HCT116 (cell line): ENCODE results near the gene DGKZ. TPM values are rescaled to one million over a fixed set of nuclear protein-coding genes. Genes with fewer than 3 reads are reported as not detected.

Experiments
- ATAC-seq: fragments of 200-7000 bp; cut with Tn5 transposase; 2 replicates; pipeline ENCODE4 v1.9.1; 2020; ENCODE audit warnings: mild to moderate bottlenecking, moderate library complexity
- Bru-seq: library from RNA; stranded (reverse); fragments of 400-500 nt; gene quantifications from one replicate; lab custom pipeline; 2021; lab: Mats Ljungman, UMichigan
- BruChase-seq, 2 experiments: library from RNA; stranded (reverse); fragments of 400-500 nt; gene quantifications; one replicate each; lab custom pipeline; 2021; lab: Mats Ljungman, UMichigan
- BruUV-seq: library from RNA; stranded (reverse); fragments of 400-500 nt; replicated peaks from 2 replicates; lab custom pipeline; 2021; lab: Mats Ljungman, UMichigan
- CTCF ChIA-PET: fragments of 300-600 bp; sonication (Branson Sonifier 250); formaldehyde crosslinking; loops from one replicate; lab custom pipeline; 2021; ENCODE audit warnings: antibody characterized with exemption; lab: Charles Lee
- POLR2A ChIA-PET: fragments of 300-600, 350-600 bp; sonication (Branson Sonifier 250); formaldehyde crosslinking; loops from one replicate; lab custom pipeline; 2021; ENCODE audit warnings: antibody characterized with exemption; lab: Charles Lee
- RAD21 ChIA-PET, 2 experiments: fragments of 300-600 bp; sonication (Branson Sonifier 250); formaldehyde crosslinking; loops; one replicate each; lab custom pipeline; 2023; ENCODE audit warnings: low total read pairs in 2 of 2; ENCODE audit not compliant: uncharacterized antibody in 2 of 2, unreplicated experiment in 2 of 2, low non-redundant PET in 1 of 2; lab: Charles Lee
- DNase-seq: peaks from one replicate; pipeline ENCODE4 v3.0.0-alpha.2; 2010; ENCODE audit warnings: low read depth, low spot score
- H2AFZ ChIP-seq: fragments of 200-600 bp; shearing (Covaris generic), sonication (generic); 2 replicates; pipeline ENCODE4 v1.6.1; 2017; ENCODE audit warnings: low read depth, mixed run types, mixed read lengths, antibody characterized with exemption, low read length; ENCODE audit not compliant: poor library complexity, severe bottlenecking
- H3K27ac ChIP-seq: 2 replicates; pipeline ENCODE4 v1.5.1; 2012; ENCODE audit warnings: low read depth, low read length
- H3K27me3 ChIP-seq: fragments of 200-600 bp; sonication (generic); 2 replicates; pipeline ENCODE4 v1.6.1; 2016; ENCODE audit warnings: mixed run types, low read length, mixed read lengths; ENCODE audit not compliant: insufficient read depth
- H3K36me3 ChIP-seq, 2 experiments: fragments of 200-500 bp in 1 of 2; fragments of 200-600 bp in 1 of 2; sonication (Bioruptor generic) in 1 of 2; sonication (generic) in 1 of 2; 2 replicates each; pipeline versions ENCODE4 v1.5.1 to v1.6.1; 2014 to 2016; ENCODE audit warnings: low read length in 2 of 2, inconsistent platforms in 1 of 2, mixed read lengths in 1 of 2, mixed run types in 1 of 2; ENCODE audit not compliant: insufficient read depth in 2 of 2, control insufficient read depth in 1 of 2
- H3K4me1 ChIP-seq, 2 experiments: fragments of 200-600 bp in 1 of 2; sonication (generic) in 1 of 2; 2 replicates each; pipeline versions ENCODE4 v1.5.1 to v1.6.1; 2012 to 2017; ENCODE audit warnings: low read length in 2 of 2, inconsistent platforms in 1 of 2, mild to moderate bottlenecking in 1 of 2, mixed read lengths in 1 of 2, mixed run types in 1 of 2, moderate library complexity in 1 of 2; ENCODE audit not compliant: insufficient read depth in 2 of 2, control insufficient read depth in 1 of 2
- H3K4me2 ChIP-seq: fragments of 200-600 bp; sonication (generic); 2 replicates; pipeline ENCODE4 v1.6.1; 2017; ENCODE audit warnings: mixed run types, low read length, mixed read lengths
- H3K4me3 ChIP-seq, 2 experiments: fragments of 200-600 bp in 1 of 2; sonication (generic) in 1 of 2; replicated peaks in 1 of 2; 2 replicates each; pipeline ENCODE4 v1.5.1; 2011 to 2016; ENCODE audit warnings: low read length in 2 of 2, control low read depth in 1 of 2, low read depth in 1 of 2, mild to moderate bottlenecking in 1 of 2, mixed read lengths in 1 of 2, mixed run types in 1 of 2
- H3K79me2 ChIP-seq: fragments of 200-600 bp; sonication (generic); 2 replicates; pipeline ENCODE4 v1.6.1; 2017; ENCODE audit warnings: mild to moderate bottlenecking, mixed run types, low read length, moderate library complexity, mixed read lengths; ENCODE audit not compliant: insufficient read depth
- H3K9ac ChIP-seq: fragments of 200-600 bp; sonication (generic); 2 replicates; pipeline ENCODE4 v1.6.1; 2016; ENCODE audit warnings: low read length, mixed read lengths
- H3K9me2 ChIP-seq: fragments of 200-600 bp; sonication (generic), shearing (Covaris generic); 2 replicates; pipeline ENCODE4 v1.6.1; 2017; ENCODE audit warnings: mixed run types, mild to moderate bottlenecking, moderate library complexity; ENCODE audit not compliant: insufficient read depth
- H3K9me3 ChIP-seq, 2 experiments: fragments of 200-500 bp in 1 of 2; fragments of 200-600 bp in 1 of 2; sonication (Bioruptor generic) in 1 of 2; sonication (generic) in 1 of 2; 2 replicates each; pipeline ENCODE4 v1.6.1; 2014 to 2017; ENCODE audit warnings: low read length in 2 of 2, mixed read lengths in 2 of 2, inconsistent platforms in 1 of 2, low read depth in 1 of 2, mild to moderate bottlenecking in 1 of 2, mixed run types in 1 of 2, moderate library complexity in 1 of 2; ENCODE audit not compliant: control insufficient read depth in 1 of 2, insufficient read depth in 1 of 2
- H4K20me1 ChIP-seq: fragments of 200-600 bp; sonication (generic), shearing (Covaris generic); 2 replicates; pipeline ENCODE4 v1.6.1; 2017; ENCODE audit warnings: mixed run types, mild to moderate bottlenecking, moderate library complexity; ENCODE audit not compliant: insufficient read depth
- ATF3 ChIP-seq: IDR thresholded peaks from 2 replicates; pipeline ENCODE4 v1.6.1; 2012
- CBX3 ChIP-seq: IDR thresholded peaks from 2 replicates; pipeline ENCODE4 v1.6.1; 2012; ENCODE audit warnings: low read depth
- CEBPB ChIP-seq: IDR thresholded peaks from 2 replicates; pipeline ENCODE4 v1.6.1; 2012; ENCODE audit warnings: low read depth
- CTCF ChIP-seq, 3 experiments: fragments of 200-600 bp in 1 of 3; sonication (generic) in 1 of 3; IDR thresholded peaks in 2 of 3; conservative IDR thresholded peaks in 1 of 3; 2 replicates each; pipeline ENCODE4 v1.5.1; 2012 to 2017; ENCODE audit warnings: low read depth in 2 of 3, low read length in 2 of 3, antibody characterized with exemption in 1 of 3, borderline replicate concordance in 1 of 3, control low read depth in 1 of 3, mild to moderate bottlenecking in 1 of 3, mixed read lengths in 1 of 3, mixed run types in 1 of 3, moderate library complexity in 1 of 3; ENCODE audit not compliant: insufficient read depth in 1 of 3
- EGR1 ChIP-seq: IDR thresholded peaks from 2 replicates; pipeline ENCODE4 v1.6.1; 2012; ENCODE audit warnings: low read depth
- EZH2 ChIP-seq: fragments of 200-600 bp; sonication (generic); IDR thresholded peaks from 2 replicates; pipeline ENCODE4 v1.6.1; 2017; ENCODE audit warnings: antibody characterized with exemption, mixed run types
- FOSL1 ChIP-seq: IDR thresholded peaks from 2 replicates; pipeline ENCODE4 v1.6.1; 2012; ENCODE audit warnings: low read depth
- JUND ChIP-seq: IDR thresholded peaks from 2 replicates; pipeline ENCODE4 v1.6.1; 2012
- MAX ChIP-seq: IDR thresholded peaks from 2 replicates; pipeline ENCODE4 v1.6.1; 2012
- POLR2A ChIP-seq: IDR thresholded peaks from 2 replicates; pipeline ENCODE4 v1.7.0; 2011; ENCODE audit warnings: borderline replicate concordance; ENCODE audit not compliant: insufficient read depth, insufficient read length; ENCODE audit errors: extremely low read depth
- POLR2AphosphoS5 ChIP-seq: IDR thresholded peaks from 2 replicates; pipeline ENCODE4 v1.6.1; 2011; ENCODE audit warnings: mild to moderate bottlenecking, low read depth, low read length, moderate library complexity
- RAD21 ChIP-seq: IDR thresholded peaks from 2 replicates; pipeline ENCODE4 v1.6.1; 2012; ENCODE audit warnings: low read depth, mild to moderate bottlenecking
- REST ChIP-seq: IDR thresholded peaks from 2 replicates; pipeline ENCODE4 v1.6.1; 2012; ENCODE audit warnings: low read depth
- SIN3A ChIP-seq: IDR thresholded peaks from 2 replicates; pipeline ENCODE4 v1.6.1; 2012; ENCODE audit warnings: low read depth
- SP1 ChIP-seq: IDR thresholded peaks from 2 replicates; pipeline ENCODE4 v1.6.1; 2012; ENCODE audit warnings: low read depth
- SRF ChIP-seq: IDR thresholded peaks from 2 replicates; pipeline ENCODE4 v1.6.1; 2012; ENCODE audit warnings: low read depth
- YY1 ChIP-seq: IDR thresholded peaks from 2 replicates; pipeline ENCODE4 v1.6.1; 2011; ENCODE audit warnings: low read length, low read depth, moderate library complexity, mild to moderate bottlenecking; ENCODE audit not compliant: insufficient replicate concordance; ENCODE audit errors: extremely low read depth
- ZFX ChIP-seq: fragments of 450-650 bp; IDR thresholded peaks from 2 replicates; pipeline ENCODE4 v1.6.1; 2017
- intact Hi-C: fragments of 100-400 bp; cut with micrococcal nuclease; formaldehyde crosslinking; loops from 2 replicates; pipeline ENCODE4 v1.10.0; 2022
- long read RNA-seq: library from polyadenylated mRNA; unstranded; transcript quantifications from one replicate; pipeline ENCODE4 v2.0.0, GENCODE V29; 2021; ENCODE audit not compliant: unreplicated experiment
- polyA plus RNA-seq: library from polyadenylated mRNA; unstranded; fragments of >200 nt; gene quantifications from 2 replicates; pipeline ENCODE4 v1.2.1, GENCODE V29; 2012; ENCODE audit warnings: missing spikeins
- total RNA-seq: library from RNA; stranded (reverse); gene quantifications from one replicate; pipeline ENCODE4 v1.2.1, GENCODE V29; 2021; ENCODE audit not compliant: unreplicated experiment

DGKZ gene
- 70.2 TPM for total RNA-seq
- polyA plus RNA-seq: 67.3 and 69.5 TPM in 2 replicates
- Bru-seq, nascent RNA: percentile 58 among the genes with signal in this experiment
- BruChase-seq, experiment 1, labeled RNA remaining after a 6-hour chase: percentile 74 among the genes with signal in this experiment
- BruChase-seq, experiment 2, labeled RNA remaining after a 2-hour chase: percentile 68 among the genes with signal in this experiment
- long read RNA-seq, partial matches to known transcripts: 45 of 64 reads
- long read RNA-seq, other reads (novel, unspliced or antisense): 12 of 64 reads

- BruUV-seq: no TSS peak
- ATAC-seq (peak; percentile 93), DNase-seq (peak; percentile 35)
- no peaks in the 10 kb centered on the region for H3K9me2 ChIP-seq
- ChIA-PET RAD21 (no interaction called here), CTCF (interaction anchor here (1.0 kb wide), 4 partner anchors 13 to 108 kb away, joined by 3 read pairs; no protein-coding TSS in a partner anchor)
- H3K79me2 ChIP-seq: peaks cover 43% of the 10 kb centered on the region
- H3K4me1 ChIP-seq: peaks cover 14 to 32% of the 10 kb centered on the region in 2 experiments; a peak in 3 of 4 replicates
- H3K36me3 ChIP-seq: no peaks in the 10 kb centered on the region
- TF ChIP-seq JUND: no peak
- TF ChIP-seq SIN3A: no peak
- no peak for TF ChIP-seq REST
- TF ChIP-seq CTCF (IDR thresholded peaks at IDR 0.05 in 2 of 3, conservative IDR thresholded peaks at IDR 0.05 in 1 of 3; ENCODE audit: borderline replicate concordance in 1 of 3, insufficient read depth in 1 of 3, low read depth in 2 of 3, low read length in 2 of 3): peak; percentile 45 to 60 (median 47)
- TF ChIP-seq FOSL1: no peak
- no peak for TF ChIP-seq CBX3
- TF ChIP-seq EZH2: no peak
- TF ChIP-seq YY1: peak; percentile 32
- TF ChIP-seq POLR2A: peak; percentile 37
- TF ChIP-seq CEBPB: no peak
- TF ChIP-seq MAX: peak; percentile 49; the same call in 1 of the 2 replicates
- no peak for TF ChIP-seq SRF
- peak; percentile 54; the same call in 1 of the 2 replicates for TF ChIP-seq ZFX
- peak; percentile 70 for TF ChIP-seq POLR2AphosphoS5
- TF ChIP-seq ATF3: no peak
- no peak for TF ChIP-seq EGR1
- TF ChIP-seq RAD21: no peak; the same call in 1 of the 2 replicates
- no peak for TF ChIP-seq SP1
- TF ChIP-seq, all 23 proteins: peak for 6
- Histone ChIP-seq H3K4me3 (peak within 1 kb of the TSS; percentile 91 to 97), H2AFZ (peak within 1 kb of the TSS; percentile 81), H3K9ac (peak within 1 kb of the TSS; percentile 92), H3K27ac (peak within 1 kb of the TSS; percentile 76), H3K9me3 (no peaks in the 10 kb centered on the region), H3K27me3 (no peaks in the 10 kb centered on the region), H3K4me2 (peak within 1 kb of the TSS; percentile 97), H4K20me1 (no peaks in the 10 kb centered on the region)
- intact Hi-C loops: no loop called here
- POLR2A ChIA-PET: no interaction called here
These were observed at the start of gene DGKZ for GRCh38 chr11:46346886-46347636. Gene DGKZ, plus strand, starts transcription at chr11:46347463. Its CDS starts 197 bp downstream, at chr11:46347660.
